Measurements from ENCODE around the gene IL36B. TPM values are rescaled to one million over a fixed set of nuclear protein-coding genes. Genes with fewer than 3 reads are reported as not detected.

The IL36B gene
- total RNA-seq, 1 donor from 2014 or later: not detected

DNA sequence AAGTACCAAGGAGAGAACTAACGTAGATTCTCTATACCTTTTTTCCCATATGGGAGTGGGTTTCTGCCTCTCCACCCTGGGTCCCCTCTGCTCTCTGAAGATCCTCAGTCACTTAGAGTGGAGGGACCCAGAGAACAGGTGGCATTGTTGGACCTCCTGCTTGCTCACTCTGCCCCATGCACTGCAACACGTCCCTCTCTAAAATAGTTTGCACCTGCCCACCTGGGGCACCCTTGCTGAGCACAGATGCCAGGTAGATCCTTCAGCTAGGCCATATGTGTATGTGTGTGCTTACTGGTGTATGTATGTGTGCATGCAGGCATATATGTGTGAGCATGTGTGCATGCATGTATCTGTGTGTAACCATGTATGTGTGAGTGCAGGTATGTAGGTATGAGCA, 8.6 kb upstream of the IL36B start:
- FAIRE-seq (no peak), DNase-seq (ENCODE audit: low read depth) (no peak)
- no peaks in the 10 kb centered on the region for H3K27me3 ChIP-seq (ENCODE audit: control insufficient read depth, insufficient read depth, low read length)
- TF ChIP-seq, protein P1, sequence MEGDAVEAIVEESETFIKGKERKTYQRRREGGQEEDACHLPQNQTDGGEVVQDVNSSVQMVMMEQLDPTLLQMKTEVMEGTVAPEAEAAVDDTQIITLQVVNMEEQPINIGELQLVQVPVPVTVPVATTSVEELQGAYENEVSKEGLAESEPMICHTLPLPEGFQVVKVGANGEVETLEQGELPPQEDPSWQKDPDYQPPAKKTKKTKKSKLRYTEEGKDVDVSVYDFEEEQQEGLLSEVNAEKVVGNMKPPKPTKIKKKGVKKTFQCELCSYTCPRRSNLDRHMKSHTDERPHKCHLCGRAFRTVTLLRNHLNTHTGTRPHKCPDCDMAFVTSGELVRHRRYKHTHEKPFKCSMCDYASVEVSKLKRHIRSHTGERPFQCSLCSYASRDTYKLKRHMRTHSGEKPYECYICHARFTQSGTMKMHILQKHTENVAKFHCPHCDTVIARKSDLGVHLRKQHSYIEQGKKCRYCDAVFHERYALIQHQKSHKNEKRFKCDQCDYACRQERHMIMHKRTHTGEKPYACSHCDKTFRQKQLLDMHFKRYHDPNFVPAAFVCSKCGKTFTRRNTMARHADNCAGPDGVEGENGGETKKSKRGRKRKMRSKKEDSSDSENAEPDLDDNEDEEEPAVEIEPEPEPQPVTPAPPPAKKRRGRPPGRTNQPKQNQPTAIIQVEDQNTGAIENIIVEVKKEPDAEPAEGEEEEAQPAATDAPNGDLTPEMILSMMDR (IDR thresholded peaks at IDR 0.05; ENCODE audit: insufficient read depth, low read length, severe bottlenecking): no peak
- H3K36me3 ChIP-seq (ENCODE audit: control insufficient read depth, insufficient read depth, low read length): no peaks in the 10 kb centered on the region
- H3K4me3 ChIP-seq (ENCODE audit: low read depth, low read length): no peak overlapping the region

DNA sequence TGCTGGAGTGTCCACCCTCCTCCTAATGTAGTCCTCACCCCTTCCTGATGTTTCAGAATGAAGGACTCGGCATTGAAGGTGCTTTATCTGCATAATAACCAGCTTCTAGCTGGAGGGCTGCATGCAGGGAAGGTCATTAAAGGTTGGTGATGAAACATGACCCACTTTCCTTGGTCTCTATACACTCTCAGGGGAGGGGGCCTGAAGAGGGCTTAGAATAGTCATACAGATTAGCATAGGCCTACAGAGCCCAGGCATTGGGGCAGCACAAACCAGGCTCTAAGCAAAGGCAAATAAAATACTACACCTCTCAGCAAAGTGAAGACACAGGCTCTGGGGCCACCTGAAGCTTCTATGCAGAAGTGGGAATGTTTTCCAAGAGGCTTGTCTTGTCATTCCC, 8.1 kb upstream of the IL36B start:
- Histone ChIP-seq H3K36me3 (ENCODE audit: control insufficient read depth, insufficient read depth, low read length) (no peaks in the 10 kb centered on the region), H3K4me3 (ENCODE audit: low read depth, low read length) (no peak overlapping the region), H3K27me3 (ENCODE audit: control insufficient read depth, insufficient read depth, low read length) (no peaks in the 10 kb centered on the region)
- FAIRE-seq (no peak), DNase-seq (ENCODE audit: low read depth) (no peak)
- TF ChIP-seq, protein P1 (IDR thresholded peaks at IDR 0.05; ENCODE audit: insufficient read depth, low read length, severe bottlenecking): no peak

DNA sequence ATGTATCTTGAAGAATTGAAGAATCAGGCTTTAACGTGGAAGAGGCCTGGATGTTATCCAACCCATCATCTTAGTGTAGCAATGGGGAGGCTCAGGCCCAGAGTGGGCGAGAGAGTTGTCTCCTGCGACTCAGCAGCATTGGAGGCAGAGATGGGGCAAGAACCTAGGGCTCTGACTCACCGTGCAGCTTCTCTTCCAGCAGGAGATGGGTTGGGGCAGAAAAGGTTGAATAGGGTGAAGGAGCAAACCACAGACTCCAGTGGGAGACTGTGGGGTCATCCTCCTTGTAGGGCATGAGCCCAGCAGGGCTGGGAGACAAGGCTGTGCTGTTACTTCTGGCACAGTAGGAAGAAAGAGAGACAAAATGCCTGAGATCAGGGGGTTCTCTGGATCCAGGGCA, 7.7 kb upstream of the IL36B start:
- H3K27me3 ChIP-seq (ENCODE audit: control insufficient read depth, insufficient read depth, low read length): no peaks in the 10 kb centered on the region
- TF ChIP-seq, protein P1 (IDR thresholded peaks at IDR 0.05; ENCODE audit: insufficient read depth, low read length, severe bottlenecking): no peak
- H3K36me3 ChIP-seq (ENCODE audit: control insufficient read depth, insufficient read depth, low read length): no peaks in the 10 kb centered on the region
- no peak overlapping the region for H3K4me3 ChIP-seq (ENCODE audit: low read depth, low read length)
- DNase-seq (ENCODE audit: low read depth) (peak; percentile 48), FAIRE-seq (no peak)

DNA sequence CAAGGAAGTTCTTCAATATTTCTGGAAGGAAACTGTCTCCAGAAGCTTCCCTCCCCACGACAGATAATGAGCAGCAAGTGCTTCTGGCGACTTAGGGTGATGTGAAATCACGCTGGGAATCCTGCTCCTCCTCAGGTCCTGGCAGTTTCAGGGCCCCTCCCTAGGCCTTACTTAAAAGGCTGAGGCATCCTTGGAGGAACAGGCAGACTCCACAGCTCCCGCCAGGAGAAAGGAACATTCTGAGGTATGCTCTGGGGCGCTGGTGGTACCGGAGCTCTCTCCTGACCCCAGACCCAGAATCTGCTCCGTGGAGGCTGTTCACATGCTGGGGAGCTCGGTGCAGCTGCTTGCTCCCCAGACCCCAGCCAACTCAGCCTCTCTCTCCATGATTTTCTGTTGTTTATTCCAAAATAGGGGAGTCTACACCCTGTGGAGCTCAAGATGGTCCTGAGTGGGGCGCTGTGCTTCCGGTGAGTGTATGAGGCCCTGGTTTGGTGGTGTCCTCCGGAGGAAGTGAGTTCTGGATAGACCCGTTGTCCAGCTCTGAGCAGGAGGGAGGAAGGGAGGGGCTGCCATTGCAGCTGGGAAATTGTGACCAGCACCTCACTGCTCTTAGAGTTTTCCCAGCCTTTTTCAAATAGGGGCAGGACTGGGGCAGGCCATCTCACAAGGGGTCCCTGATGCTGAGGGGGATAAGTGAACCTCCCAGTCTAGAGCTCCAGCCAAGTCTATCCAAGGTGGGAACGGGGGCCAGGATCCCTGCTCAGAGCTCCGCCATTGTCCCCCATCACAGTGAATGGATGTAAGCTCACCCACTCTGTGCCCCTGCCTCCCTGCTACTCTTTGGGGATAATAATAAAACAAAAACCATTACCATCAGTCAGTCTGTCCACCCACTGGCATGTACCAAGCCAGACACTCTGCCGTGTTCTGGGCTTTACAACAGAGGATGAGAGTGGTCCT, 6.6 kb upstream of the IL36B start, which contains the start of gene IL36RN:
Gene IL36RN, plus strand, starts transcription at position 201 of the 963 bp plus-strand sequence. Its CDS starts 241 bp downstream, at position 442.
- H3K27me3 ChIP-seq (ENCODE audit: control insufficient read depth, insufficient read depth, low read length): no peaks in the 10 kb centered on the region
- no peak for FAIRE-seq
- H3K4me3 ChIP-seq (ENCODE audit: low read depth, low read length): no peak within 1 kb of the TSS
- TF ChIP-seq, protein P1 (IDR thresholded peaks at IDR 0.05; ENCODE audit: insufficient read depth, low read length, severe bottlenecking): no peak
- no peak for DNase-seq (ENCODE audit: low read depth)
- no peaks in the 10 kb centered on the region for H3K36me3 ChIP-seq (ENCODE audit: control insufficient read depth, insufficient read depth, low read length)

DNA sequence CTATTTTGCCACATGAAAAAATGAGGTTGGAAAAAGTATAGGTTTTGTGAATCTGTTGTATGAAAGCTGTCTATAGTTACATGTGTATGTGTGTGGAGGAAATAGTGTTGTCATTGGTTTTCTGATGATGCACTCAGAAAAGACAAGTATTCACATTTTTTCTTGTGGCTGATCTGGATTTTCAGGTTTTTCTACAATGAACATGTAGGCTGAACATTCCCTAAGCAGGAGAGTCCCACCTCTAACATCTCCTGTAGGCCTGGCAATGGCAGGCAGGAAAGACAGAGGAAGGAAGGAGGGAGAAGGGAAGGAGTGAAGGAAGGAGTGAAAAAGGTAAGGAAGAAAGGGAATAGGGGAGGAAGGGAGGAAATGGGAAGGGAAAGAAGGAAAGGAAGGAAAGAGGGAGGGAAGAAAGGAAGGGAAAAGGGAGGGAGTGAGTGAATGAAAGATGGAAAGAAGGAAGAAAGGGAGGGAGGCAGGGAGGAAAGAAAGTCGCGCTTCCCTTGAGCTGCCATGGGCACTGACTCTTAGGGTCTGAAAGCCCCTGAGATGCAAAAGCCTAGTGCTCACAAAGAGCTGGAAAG, 5.8 kb upstream of the IL36B start:
- Histone ChIP-seq H3K4me3 (ENCODE audit: low read depth, low read length) (no peak overlapping the region), H3K36me3 (ENCODE audit: control insufficient read depth, insufficient read depth, low read length) (no peaks in the 10 kb centered on the region), H3K27me3 (ENCODE audit: control insufficient read depth, insufficient read depth, low read length) (no peaks in the 10 kb centered on the region)
- TF ChIP-seq, protein P1 (IDR thresholded peaks at IDR 0.05; ENCODE audit: insufficient read depth, low read length, severe bottlenecking): no peak
- FAIRE-seq (no peak), DNase-seq (ENCODE audit: low read depth) (peak; percentile 79)
